HUES64 (cell line): ENCODE data around the gene BMERB1.

Source experiments
- H3K27ac ChIP-seq: 2 replicates; pipeline ENCODE4 v1.7.0; 2013; ENCODE audit warnings: low read depth, low read length, inconsistent platforms
- H3K27me3 ChIP-seq: 2 replicates; pipeline ENCODE4 v1.6.1; 2013; ENCODE audit warnings: mild to moderate bottlenecking, low read length; ENCODE audit not compliant: insufficient read depth
- H3K36me3 ChIP-seq: 2 replicates; pipeline ENCODE4 v1.6.1; 2013; ENCODE audit warnings: mild to moderate bottlenecking, low read length; ENCODE audit not compliant: insufficient read depth
- H3K4me1 ChIP-seq: 2 replicates; pipeline ENCODE4 v1.6.1; 2013; ENCODE audit warnings: mild to moderate bottlenecking, low read length, moderate library complexity; ENCODE audit not compliant: insufficient read depth
- H3K4me3 ChIP-seq: 2 replicates; pipeline ENCODE4 v1.5.1; 2013; ENCODE audit warnings: mild to moderate bottlenecking, low read length, moderate library complexity
- H3K9ac ChIP-seq: 2 replicates; pipeline ENCODE4 v1.6.1; 2013; ENCODE audit warnings: mild to moderate bottlenecking, low read depth, low read length
- H3K9me3 ChIP-seq: 2 replicates; pipeline ENCODE4 v1.6.1; 2013; ENCODE audit warnings: low read depth, low read length; ENCODE audit not compliant: insufficient read depth
- WGBS: fragments of 150-250, 120-280 bp; methylation state at CpG from one replicate; pipeline ENCODE4 v1.1.7; 2013; ENCODE audit warnings: missing lambda C conversion rate; 5-methylcytosine and 5-hydroxymethylcytosine counted together

Gene BMERB1

DNA sequence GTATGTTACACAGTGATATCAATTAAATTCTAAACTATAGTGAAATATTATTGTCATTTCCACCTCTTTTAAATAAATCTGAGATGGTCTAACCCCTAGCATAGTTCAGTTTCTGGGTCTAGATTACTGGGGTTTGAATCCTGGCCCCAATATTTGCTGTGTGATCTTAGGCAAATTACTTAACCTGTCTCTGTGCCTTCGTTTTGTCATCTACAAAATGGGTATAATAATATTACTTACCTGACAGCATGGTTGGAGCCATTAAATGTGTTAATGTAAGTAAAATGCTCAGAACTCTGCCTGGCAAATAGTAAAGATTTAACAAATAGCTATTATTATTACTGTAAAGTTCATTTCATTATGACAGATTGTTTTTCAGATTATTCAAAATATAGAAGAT is 52.3 kb downstream of the BMERB1 start:
- no peaks in the 10 kb centered on the region for H3K36me3 ChIP-seq
- no peak overlapping the region for H3K27ac ChIP-seq
- no CpG with 5 or more reads among the region's 1 CpG for WGBS
- no peaks in the 10 kb centered on the region for H3K9me3 ChIP-seq
- H3K4me1 ChIP-seq: 0 out of 2 replicates have a peak, but pooled peaks cover 3% of the 10 kb centered on the region
- H3K9ac ChIP-seq: no peak overlapping the region
- H3K27me3 ChIP-seq: no peaks in the 10 kb centered on the region
- no peak overlapping the region for H3K4me3 ChIP-seq

DNA sequence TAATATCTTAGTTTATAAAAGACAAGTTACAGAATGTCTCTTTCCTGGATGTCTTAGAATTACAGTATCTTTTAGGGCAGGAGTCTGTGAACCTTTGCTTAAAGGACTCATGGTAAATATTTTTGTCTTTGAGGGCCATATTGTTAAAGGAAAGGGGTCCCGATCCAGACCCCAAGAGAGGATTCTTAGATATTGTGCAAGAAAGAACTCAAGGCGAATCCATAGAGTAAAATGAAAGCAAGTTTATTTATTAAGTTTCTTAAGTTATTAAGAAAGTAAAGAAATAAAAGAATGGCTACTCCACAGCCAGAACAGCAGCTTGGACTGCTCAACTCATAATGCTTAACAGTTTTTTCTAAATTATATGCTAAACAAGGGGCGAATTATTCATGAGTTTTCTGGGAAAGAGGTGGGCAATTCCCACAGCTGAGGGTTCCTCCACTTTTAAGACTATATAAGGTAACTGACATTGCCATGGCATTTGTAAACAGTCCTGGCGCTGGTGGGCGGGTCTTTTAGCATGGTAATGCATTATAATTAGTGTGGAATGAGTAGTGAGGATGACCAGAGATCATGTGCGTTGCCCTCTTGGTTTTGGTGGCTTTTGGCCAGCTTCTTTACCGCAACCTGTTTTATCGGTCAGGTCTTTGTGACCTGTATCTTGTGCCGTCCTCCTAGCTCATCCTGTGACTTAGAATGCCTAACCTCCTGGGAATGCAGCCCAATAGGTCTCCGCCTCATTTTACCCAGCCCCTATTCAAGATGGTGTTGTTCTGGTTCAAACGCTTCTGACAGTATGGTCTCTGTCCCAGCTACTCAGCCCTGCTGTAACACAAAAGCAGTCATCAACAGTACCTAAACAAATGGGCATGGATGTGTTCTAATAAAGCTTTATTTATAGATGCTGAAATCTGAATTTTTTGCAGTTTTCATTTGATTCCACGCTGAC is 53.2 kb downstream of the BMERB1 start:
- H3K27me3 ChIP-seq: no peaks in the 10 kb centered on the region
- no peaks in the 10 kb centered on the region for H3K36me3 ChIP-seq
- H3K4me1 ChIP-seq: no peaks in the 10 kb centered on the region
- no peak overlapping the region for H3K4me3 ChIP-seq
- 88% methylated on average over 12 of the region's 12 CpGs for WGBS
- no peak overlapping the region for H3K9ac ChIP-seq
- no peaks in the 10 kb centered on the region for H3K9me3 ChIP-seq
- H3K27ac ChIP-seq: 0 out of 2 replicates have a peak overlapping the region, but pooled peaks have one; percentile 13

DNA sequence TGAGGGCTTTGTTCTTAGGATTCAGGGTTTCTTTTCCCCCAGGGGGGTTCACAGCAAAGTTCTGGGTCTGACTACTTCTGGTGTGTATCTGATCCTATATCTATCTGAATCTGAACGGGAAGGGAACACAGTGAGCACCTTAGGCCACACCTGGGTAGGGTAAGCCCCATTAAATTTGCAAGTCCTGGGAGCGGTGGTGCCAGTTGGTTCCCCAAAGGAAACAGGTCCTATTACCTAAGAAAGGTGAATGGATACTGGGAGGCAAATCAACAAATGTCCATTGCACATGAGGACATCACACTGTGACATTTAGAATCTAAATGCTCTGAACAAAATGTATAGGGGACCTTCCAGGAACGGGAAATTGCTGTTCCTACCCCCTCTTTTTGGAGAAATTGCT is 54.6 kb downstream of the BMERB1 start:
- H3K9me3 ChIP-seq: no peaks in the 10 kb centered on the region
- H3K36me3 ChIP-seq: no peaks in the 10 kb centered on the region
- WGBS: 90% methylated on average over 3 of the region's 3 CpGs
- no peak overlapping the region for H3K27ac ChIP-seq
- no peaks in the 10 kb centered on the region for H3K27me3 ChIP-seq
- no peak overlapping the region for H3K4me3 ChIP-seq
- no peaks in the 10 kb centered on the region for H3K4me1 ChIP-seq
- no peak overlapping the region for H3K9ac ChIP-seq

DNA sequence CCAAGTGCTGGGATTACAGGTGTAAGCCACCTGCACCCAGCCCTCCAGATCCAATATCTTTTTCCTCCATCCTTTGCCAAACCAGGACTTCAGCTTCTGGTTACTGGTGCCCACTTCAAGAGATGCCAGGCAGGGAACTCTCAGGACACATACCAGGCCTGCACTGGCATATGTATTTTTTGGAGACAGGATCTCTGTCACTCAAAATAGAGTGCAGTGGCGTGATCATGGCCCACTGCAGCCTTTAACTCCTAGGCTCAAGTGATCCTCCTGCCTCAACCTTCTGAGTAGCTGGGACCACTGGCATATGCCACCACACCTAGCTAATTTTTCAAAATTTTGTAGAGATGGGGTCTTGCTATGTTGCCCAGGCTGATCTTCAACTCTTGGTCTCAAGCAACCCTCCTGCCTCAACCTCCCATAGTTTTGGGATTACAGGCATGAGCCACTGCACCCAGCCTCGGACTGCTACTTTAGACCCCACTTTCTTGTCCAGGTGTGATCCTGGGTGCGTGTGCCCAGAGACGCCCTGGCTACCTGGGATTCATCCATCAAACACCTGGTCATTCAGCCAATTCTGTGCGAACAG is 55.8 kb downstream of the BMERB1 start:
- Histone ChIP-seq H3K4me3 (no peak overlapping the region), H3K9ac (no peak overlapping the region), H3K27me3 (no peaks in the 10 kb centered on the region), H3K27ac (no peak overlapping the region), H3K36me3 (no peaks in the 10 kb centered on the region), H3K9me3 (no peaks in the 10 kb centered on the region), H3K4me1 (no peaks in the 10 kb centered on the region)
- 96% methylated on average over 5 of the region's 5 CpGs for WGBS

DNA sequence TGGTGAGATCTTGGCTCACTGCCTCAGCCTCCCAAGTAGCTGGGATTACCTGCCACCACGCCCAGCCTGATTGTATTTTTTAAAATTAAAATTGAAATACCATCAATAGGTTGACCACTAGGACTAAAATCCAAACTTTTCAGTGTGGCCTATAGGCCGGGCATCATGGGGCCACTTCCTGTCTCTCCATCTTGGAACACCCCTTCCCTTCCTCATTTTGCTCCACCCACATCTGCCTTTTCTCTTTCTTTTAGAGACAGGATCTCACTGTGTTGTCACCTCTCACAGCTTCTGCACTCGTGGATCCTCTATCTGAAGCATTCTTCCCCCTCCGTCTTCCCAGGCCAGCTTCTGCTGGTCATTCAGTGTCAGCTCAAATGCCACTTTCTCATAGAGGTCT is 57.0 kb downstream of the BMERB1 start:
- Histone ChIP-seq H3K27me3 (no peaks in the 10 kb centered on the region), H3K27ac (no peak overlapping the region), H3K9me3 (no peaks in the 10 kb centered on the region), H3K4me3 (no peak overlapping the region), H3K4me1 (no peaks in the 10 kb centered on the region), H3K36me3 (no peaks in the 10 kb centered on the region), H3K9ac (no peak overlapping the region)
- WGBS: 92% methylated on average over 4 of the region's 4 CpGs

DNA sequence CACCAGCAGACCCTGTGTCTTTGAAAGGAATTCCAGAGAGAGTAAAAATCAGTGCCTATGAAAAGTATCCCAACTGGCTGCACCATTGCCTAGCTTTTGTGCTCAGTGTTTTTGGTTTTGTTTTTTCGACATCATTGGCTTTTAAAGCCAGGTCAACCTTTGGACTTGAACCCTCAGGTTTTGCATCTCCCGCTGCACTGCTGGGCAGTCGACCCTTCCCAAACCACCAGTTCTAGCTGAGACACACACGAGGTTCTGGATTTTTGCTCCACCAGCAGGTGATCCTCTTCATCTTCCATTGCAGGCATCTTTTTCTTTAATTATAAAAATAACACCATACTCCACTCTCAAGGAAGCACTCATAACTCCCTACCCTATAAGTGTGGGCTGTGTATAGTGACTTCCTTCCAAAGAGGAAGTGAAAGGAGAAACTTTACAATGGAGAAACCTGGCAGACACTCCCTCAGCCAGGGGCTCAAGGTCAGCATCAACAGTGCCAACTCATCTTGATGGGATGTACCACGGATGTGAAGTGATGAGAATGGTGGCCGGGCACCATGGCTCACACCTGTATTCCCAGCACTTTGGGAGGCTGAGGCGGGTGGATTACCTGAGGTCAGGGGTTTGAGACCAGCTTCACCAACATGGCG is 57.8 kb downstream of the BMERB1 start:
- 81% methylated on average over 8 of the region's 8 CpGs for WGBS
- no peaks in the 10 kb centered on the region for H3K27me3 ChIP-seq
- no peak overlapping the region for H3K27ac ChIP-seq
- no peaks in the 10 kb centered on the region for H3K9me3 ChIP-seq
- H3K9ac ChIP-seq: no peak overlapping the region
- no peaks in the 10 kb centered on the region for H3K4me1 ChIP-seq
- no peak overlapping the region for H3K4me3 ChIP-seq
- H3K36me3 ChIP-seq: no peaks in the 10 kb centered on the region

DNA sequence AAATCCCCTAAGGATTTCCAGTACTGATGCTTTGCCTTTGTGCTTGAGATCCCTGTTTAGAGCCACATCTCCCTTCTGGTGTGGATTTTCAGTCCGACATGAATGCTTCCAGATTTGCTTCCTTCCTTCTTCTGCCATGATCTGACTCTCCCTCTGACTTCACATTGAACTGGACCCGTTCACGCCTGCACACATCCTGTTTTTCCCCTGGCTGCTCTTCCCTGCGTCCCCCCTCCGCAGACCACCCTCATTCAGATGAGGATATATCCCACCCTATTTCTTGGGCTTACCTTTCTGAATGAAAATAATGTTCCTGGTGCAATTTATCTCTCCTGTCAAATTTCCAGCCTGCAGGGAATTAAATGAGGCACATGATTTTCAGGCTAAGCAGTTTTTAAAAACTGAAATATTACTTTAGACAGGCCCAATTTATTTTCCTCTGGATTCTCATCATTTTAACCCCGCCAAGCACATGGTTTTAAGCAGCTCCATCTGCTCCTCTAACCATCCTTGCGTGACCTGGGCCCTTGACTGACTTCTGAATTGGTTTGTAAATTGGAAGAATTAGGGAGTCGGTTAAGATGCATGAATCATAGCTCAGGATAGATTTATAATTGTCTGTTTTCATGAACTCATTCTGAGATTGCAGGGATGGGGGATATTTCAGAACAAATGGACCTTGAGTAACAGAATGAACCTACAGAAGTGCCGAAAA is 59.2 kb downstream of the BMERB1 start:
- H3K4me3 ChIP-seq: no peak overlapping the region
- no peaks in the 10 kb centered on the region for H3K27me3 ChIP-seq
- whole genome bisulfite sequencing: 91% methylated on average over 9 of the region's 9 CpGs
- H3K9ac ChIP-seq: no peak overlapping the region
- no peak overlapping the region for H3K27ac ChIP-seq
- H3K36me3 ChIP-seq: no peaks in the 10 kb centered on the region
- H3K4me1 ChIP-seq: peaks cover 4% of the 10 kb centered on the region; the same call in 1 of the 2 replicates
- no peaks in the 10 kb centered on the region for H3K9me3 ChIP-seq

DNA sequence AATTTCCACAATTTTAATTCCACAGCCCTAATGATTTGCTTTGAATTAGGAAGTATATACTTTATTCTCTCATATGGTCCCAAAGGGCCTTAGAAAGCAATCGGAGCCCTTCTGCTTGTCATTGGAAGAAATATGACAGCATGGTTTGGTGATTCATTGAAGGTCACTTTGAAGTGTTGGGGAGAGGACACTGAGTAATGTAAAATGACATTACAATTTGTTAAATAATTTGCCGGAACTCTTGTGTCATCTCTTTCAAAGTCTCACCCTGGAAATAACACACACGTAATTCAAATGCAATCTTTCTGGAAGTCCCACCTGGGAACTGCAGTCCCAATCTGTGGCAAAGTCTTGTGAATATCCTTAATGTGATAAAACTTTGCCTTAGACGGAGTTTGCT is 59.8 kb downstream of the BMERB1 start:
- H3K4me3 ChIP-seq: no peak overlapping the region
- H3K9me3 ChIP-seq: no peaks in the 10 kb centered on the region
- no peak overlapping the region for H3K27ac ChIP-seq
- H3K36me3 ChIP-seq: no peaks in the 10 kb centered on the region
- 96% methylated on average over 4 of the region's 4 CpGs for WGBS
- no peak overlapping the region for H3K9ac ChIP-seq
- peaks cover 6% of the 10 kb centered on the region; the same call in 1 of the 2 replicates for H3K4me1 ChIP-seq
- no peaks in the 10 kb centered on the region for H3K27me3 ChIP-seq

DNA sequence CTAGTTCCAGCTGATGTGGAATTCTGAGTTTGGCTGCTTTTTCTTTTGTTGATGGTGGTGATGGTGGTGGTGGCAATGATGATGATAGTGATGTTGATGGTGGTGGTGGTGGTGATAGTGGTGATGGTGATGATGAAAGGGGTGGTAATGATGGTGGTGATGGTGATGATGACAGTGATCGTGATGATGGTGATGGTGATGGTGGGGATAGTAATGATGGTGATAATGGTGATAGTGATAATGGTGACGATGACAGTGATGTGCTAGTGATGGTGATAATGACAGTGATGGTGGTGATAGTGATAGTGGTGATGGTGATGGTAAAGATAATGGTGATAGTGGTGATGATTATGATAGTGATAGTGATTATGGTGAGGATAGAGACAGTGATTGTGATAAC is 61.5 kb downstream of the BMERB1 start:
- Histone ChIP-seq H3K9ac (no peak overlapping the region), H3K9me3 (no peaks in the 10 kb centered on the region), H3K4me1 (peaks cover 6% of the 10 kb centered on the region; the same call in 1 of the 2 replicates), H3K27me3 (no peaks in the 10 kb centered on the region), H3K36me3 (no peaks in the 10 kb centered on the region), H3K4me3 (no peak overlapping the region), H3K27ac (no peak overlapping the region)
- WGBS: 93% methylated on average over 2 of the region's 2 CpGs

DNA sequence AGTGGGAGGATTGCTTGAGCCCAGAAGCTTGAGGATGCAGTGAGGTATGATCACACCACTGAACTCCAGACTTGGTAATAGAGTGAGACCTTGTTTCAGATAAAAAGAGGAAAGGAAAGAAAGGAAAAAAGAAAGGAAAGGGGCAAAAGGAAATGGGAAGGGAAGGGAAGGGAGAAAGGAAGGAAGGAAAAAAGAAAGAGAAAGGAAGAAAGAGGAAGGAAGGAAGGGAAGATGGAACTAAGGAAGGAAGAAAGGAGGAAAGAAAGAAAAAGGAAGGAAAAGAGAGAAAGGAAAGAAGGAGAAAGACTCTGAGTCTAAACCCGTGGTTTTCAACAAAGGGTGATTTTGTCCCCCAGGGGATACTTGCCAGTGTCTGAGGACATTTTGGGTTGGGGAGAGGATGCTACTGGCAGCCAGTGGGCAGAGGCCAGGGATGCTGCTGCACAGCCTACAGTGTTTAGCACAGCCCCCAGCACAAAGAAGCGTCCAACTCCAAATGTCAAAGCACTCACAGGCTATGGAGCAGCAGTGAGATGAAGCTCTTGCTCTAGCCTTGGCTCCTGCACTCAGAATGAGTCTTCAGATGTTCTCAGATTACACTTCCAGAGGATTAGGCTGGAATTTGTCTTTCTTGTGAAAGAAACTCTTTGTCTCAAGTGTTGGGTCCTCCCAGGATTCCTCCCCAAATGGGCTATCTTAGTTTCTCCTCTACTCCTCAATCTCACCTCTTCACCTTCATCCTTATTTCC is 64.2 kb downstream of the BMERB1 start:
- Histone ChIP-seq H3K9ac (no peak overlapping the region), H3K4me3 (no peak overlapping the region), H3K36me3 (no peaks in the 10 kb centered on the region), H3K9me3 (no peaks in the 10 kb centered on the region), H3K27me3 (no peaks in the 10 kb centered on the region), H3K4me1 (peaks cover 17% of the 10 kb centered on the region; the same call in 1 of the 2 replicates), H3K27ac (no peak overlapping the region)
- 88% methylated on average over 2 of the region's 2 CpGs for WGBS
